Measurements from ENCODE around the gene PGBD2.
"Not testable (repeated sequence)": the region's sequence is repeated elsewhere in the genome, so short reads cannot be mapped to it uniquely, and the experiment has no call there.

Gene PGBD2

GRCh38 chr1:248889914-248890243 is 16.2 kb upstream of the PGBD2 start:
- not testable (repeated sequence) for DNase-seq (ENCODE audit: low read depth in 2 of 2)

DNA sequence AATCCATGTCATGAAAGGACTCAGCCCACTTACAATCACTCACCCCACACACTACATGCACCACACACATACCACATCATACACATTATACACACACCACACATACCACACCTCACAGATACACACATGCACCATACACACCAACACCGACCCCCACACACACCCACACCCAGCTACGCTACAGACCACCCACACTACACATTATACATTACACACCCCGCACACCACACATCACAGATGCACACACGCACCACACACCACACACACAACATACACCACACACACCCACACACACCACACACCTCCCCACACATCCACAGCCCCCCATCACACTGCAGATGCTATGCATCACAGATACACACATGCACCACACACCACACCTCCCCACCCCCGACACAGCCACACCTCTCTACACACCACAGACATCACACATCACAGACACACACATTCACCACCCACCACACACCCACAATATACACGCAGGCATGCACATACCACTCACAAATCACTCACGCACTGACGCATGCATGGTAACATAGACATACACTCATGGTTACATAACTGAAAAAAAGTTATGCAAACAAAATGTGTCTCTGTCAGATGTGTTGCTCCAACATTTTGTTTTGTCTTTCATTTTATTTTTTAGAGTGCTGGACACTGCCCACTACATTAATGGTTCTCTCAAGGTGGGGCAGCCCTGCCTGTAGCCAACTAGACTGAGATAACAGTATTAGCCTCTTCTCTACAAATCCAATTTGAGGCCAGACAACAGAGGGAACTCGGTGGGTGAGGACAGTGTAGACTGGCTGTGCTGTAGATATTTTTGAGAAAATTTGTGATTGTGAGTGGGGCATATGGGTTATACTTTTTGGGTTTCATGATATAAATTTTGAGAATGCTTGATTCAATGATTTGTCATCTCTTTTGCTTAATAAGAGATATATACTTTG is 15.2 kb upstream of the PGBD2 start:
- no peak for DNase-seq (ENCODE audit: low read depth in 2 of 2)

DNA sequence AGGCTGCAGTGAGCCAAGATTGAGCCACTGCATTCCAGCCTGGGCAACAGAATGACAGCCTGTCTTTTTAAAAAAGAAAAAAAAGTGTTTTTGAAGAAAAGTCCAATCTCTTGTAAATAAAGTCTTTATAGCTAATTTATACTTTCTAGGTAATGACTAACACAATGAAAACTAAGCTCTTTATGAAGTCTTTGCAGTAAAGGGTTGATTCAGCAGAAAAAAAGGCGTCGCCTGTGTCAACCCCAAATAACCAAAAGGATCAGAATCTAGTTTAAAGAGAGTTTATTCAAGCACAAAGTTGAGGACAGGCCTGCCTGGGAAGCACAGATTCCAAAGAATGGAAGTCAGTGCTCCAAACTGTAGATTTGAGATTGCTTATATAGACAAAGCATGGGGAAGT is 14.3 kb upstream of the PGBD2 start:
- no peak for DNase-seq (ENCODE audit: low read depth in 2 of 2)

- DNase-seq (ENCODE audit: low read depth in 2 of 2) = no peak
These were observed 13.4 kb upstream of the PGBD2 start for GRCh38 chr1:248892590-248892989.

- no peak for DNase-seq (ENCODE audit: low read depth in 2 of 2)
These were observed 11.2 kb upstream of the PGBD2 start for GRCh38 chr1:248894837-248895236.

DNA sequence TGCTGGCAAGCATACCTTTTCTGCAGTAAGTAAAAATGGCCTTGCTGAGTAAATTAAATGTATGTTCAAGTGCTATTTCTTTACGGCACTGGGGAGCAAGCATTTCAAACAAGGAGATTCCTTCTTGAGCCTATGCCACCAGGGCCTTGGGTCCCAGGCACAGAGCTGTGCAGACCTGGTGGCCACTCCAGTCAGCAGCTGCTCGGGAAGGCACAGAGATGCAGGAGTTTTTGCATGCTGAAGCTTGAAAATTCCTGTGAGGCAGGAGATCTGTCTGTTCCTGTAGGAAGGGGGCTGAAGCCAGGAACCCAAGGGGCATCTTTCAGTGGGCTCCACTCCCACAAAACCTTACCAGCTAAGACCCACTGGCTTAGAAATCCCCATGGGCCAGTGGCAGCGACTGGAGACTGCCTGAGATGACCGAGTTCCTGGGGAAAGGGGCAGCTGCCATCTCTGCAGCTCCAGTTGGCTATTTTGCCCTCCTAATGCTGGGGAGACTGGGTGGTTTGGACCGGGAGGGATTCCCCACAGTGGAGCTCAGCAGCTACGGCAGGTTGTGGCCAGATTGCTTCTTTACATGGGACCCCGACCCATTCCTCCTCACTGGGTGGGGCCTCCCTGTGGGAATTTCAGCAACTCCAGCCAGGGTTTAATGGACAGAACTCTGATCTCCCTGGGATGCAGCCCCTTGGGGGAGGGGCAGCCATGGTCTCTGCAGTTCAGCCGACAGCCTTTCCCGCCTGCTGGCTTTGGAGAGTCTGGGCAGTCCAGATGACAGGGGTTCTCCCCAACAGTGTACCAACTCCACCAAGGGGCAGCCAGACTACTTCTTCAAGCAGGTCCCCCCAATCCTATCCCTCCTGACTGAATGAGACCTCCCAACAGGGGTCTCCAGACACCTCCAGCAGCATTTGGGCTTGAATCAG is 8.4 kb upstream of the PGBD2 start:
- DNase-seq (ENCODE audit: low read depth in 2 of 2) = no peak

DNA sequence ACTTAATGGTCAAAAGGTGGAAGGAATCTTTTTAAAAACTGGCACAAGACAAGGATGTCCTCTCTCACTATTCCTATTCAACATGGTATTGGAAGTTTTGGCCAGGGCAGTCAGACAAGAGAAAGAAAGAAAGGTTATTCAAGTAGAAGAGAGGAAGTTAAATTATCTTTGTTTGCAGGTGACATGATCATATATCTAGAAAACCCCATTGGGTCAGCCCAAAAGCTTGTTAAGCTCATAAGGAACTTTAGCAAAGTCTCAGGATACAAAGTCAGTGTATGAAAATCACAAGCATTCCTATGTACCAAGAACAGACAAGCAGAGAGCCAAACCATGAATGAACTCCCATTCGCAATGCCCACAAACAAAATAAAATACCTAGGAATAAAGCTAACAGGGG is 5.4 kb upstream of the PGBD2 start:
- no peak for DNase-seq (ENCODE audit: low read depth in 2 of 2)

- DNase-seq (ENCODE audit: low read depth in 2 of 2) = no peak
These were observed 4.5 kb upstream of the PGBD2 start for GRCh38 chr1:248901578-248901977.

GRCh38 chr1:248904437-248905216 is 1.4 kb upstream of the PGBD2 start:
- no peak for DNase-seq (ENCODE audit: low read depth in 2 of 2)

GRCh38 chr1:248905662-248906008 is 400 bp upstream of the PGBD2 start:
- no peak for DNase-seq (ENCODE audit: low read depth in 2 of 2)

DNA sequence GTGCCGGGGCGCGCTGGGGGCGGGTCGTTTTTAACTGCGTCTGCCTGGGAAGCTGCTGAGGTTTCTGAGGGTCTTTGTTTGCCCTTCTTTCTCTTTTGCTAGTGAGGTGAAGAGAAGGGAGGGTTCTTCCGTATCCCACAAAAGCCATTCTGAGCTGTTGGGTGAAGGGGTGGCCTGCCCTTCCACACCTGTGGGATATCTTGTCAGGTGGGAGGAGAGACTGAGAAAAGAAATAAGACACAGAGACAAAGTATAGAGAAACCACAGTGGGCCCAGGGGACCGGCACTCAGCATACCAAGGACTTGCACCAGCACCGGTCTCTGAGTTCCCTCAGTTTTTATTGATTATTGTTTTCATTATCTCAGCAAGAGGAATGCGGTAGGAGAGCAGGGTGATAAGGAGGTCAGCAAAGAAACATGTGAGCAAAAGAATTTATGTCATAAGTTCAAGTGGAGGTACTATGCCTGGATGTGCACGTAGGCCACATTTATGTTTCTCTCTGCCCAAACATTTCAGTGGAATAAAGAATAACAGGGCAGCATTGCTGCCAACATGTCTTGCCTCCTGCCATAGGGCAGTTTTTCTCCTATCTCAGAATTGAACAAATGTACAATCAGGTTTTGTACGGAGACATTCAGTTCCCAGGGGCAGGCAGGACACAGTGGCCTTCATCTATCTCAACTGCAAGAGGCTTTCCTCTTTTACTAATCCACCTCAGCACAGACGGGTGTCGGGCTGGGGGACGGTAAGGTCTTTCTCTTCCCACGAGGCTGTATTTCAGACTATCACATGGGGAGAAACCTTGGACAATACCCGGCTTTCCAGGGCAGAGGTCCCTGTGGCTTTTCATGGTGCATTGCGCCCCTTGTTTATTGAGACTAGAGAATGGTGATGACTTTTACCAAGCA is 972 bp downstream of the PGBD2 start:
- no peak for DNase-seq (ENCODE audit: low read depth in 2 of 2)

DNA sequence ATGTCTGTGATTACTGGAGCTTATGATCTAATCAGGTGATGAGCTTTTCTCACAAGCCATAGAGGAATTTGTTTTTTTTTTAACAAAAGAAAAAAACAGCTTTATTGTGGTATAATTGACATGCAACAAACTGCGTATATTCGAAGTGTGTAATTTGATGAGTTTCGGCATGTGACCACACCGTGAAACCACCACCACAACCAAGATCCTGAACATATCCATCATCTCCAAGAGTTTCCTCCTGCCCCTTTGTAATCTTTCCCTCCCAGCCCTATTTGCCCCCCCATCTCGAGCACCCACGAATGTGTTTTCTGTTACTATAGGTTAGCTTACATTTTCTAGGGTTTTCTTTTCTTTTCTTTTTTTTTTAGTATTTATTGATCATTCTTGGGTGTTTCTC is 4.7 kb downstream of the PGBD2 start:
- no peak for DNase-seq (ENCODE audit: low read depth in 2 of 2)

- no peak for DNase-seq (ENCODE audit: low read depth in 2 of 2)
These were observed 7.9 kb downstream of the PGBD2 start for GRCh38 chr1:248913933-248914332.

DNA sequence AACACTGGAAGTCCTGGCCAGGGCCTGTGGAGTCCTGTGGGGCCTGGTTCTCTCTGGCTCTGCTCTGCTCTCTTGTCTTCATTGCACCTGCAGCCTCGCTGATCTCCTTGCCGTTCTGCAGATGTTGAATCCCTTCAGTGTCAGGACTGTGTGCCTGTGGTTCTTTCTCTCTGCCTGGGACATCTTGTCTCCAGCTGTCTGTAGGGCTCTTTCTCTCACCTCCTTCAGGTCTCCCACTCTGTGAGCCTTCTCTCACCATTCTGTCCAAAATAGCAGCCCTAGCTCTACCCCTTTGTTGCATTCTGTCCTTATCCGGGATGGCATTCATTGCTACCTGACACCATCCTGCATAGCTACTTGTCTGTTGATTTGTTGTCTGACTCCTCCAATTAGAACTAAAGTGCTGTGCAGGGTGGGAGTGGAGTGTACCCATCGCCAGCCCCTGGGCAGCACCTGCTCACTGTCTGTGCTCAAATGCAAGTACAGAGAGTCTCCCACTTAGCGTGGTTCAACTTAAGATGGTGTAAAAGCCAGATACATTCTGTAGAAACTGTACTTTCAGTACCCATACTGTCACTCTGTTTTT is 8.9 kb downstream of the PGBD2 start:
- DNase-seq (ENCODE audit: low read depth in 2 of 2) = no peak

GRCh38 chr1:248918131-248918530 is 12.1 kb downstream of the PGBD2 start:
- DNase-seq (ENCODE audit: low read depth in 2 of 2) = no peak

DNA sequence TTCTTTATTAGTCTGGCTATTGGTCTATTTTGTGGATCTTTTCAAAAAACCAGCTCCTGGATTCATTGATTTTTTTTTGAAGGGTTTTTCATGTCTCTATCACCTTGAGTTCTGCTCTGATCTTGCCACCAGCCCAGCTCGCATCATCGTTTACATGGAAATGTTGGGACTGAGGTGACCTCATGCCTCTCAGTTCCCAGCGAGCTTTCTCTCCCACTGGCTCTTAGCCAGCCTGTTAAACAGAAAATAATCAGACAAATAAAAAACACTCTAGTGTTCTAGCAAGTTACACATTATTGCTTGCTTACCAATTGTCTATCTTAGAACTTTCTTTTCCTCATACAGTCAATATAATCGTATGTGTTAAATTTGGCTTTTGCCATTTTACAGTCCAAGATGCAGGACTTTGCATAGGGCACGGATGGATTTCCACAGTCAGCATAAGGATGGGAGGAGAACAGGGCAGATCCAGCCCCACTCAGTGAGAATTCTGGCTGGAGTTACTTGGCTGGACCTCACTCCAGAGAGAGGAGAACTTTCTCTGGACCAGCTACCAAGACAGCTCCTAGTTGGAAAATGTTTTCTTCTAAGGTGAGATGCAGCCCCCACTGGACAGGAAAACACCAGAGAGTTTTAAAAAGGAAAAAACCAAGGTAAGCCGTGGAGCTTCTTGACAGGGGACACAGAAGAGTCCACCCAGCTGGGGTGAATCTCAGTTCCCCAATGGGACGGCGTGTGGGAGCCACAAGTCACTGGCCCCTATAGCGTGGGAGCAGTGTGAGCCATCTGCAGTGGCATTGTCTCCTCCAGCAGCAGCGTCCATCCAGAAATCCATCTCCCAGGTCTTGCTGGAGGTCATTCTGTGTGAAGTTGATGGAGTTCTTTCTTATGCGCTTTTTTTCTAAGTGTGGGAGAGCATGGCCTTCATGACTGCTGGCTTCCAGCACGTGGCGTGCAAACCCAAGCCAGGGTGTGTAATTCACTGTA is 17.6 kb downstream of the PGBD2 start:
- DNase-seq (ENCODE audit: low read depth in 2 of 2) = no peak

GRCh38 chr1:248924696-248925532 is 18.9 kb downstream of the PGBD2 start:
- peak; percentile 29 to 37 for DNase-seq (ENCODE audit: low read depth in 2 of 2)

DNA sequence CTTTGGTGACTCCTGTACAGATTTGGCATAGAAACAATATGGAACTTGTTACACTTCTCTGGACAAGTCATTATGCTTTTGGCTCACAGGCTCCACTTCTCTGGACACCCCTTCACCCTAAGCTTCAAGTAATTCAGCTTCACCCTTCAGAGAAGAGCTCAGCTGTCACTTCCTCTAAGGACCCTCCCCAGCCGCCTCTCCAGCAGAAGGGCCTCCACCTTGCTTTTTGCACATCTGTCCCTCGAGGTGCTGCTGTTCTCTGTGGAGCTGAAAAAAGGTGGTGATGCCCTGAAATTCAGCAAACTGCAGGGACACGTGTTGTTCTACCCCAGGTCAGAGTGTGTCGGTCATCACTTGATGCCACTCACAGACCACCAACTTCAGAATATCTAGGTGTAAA is 19.8 kb downstream of the PGBD2 start:
- DNase-seq (ENCODE audit: low read depth in 2 of 2) = not testable (repeated sequence)

Data from fibroblast of skin of left quadriceps (primary cell).